Hepatocyte (in vitro differentiated cells): ENCODE results near the gene SRC. TPM values are rescaled to one million over a fixed set of nuclear protein-coding genes. Genes with fewer than 3 reads are reported as not detected.

Source experiments
- DNase-seq: peaks from one replicate; pipeline ENCODE4 v3.0.0-alpha.2; 2016; ENCODE audit warnings: low spot score
- H2AFZ ChIP-seq: fragments of 200-600 bp; sonication (generic); 2 replicates; pipeline ENCODE4 v1.6.0; 2016; ENCODE audit warnings: antibody characterized with exemption, mild to moderate bottlenecking
- H3K27ac ChIP-seq: fragments of 200-600 bp; sonication (generic); 2 replicates; pipeline ENCODE4 v1.5.1; 2016; ENCODE audit warnings: mild to moderate bottlenecking
- H3K27me3 ChIP-seq: fragments of 200-600 bp; sonication (generic); 2 replicates; pipeline ENCODE4 v1.6.1; 2016
- H3K36me3 ChIP-seq: fragments of 200-600 bp; sonication (generic); replicated peaks from 2 replicates; pipeline ENCODE4 v1.5.1; 2016; ENCODE audit warnings: low read depth; ENCODE audit not compliant: insufficient read depth
- H3K4me1 ChIP-seq: fragments of 200-600 bp; sonication (generic); 2 replicates; pipeline ENCODE4 v1.5.1; 2016; ENCODE audit warnings: mild to moderate bottlenecking, moderate library complexity; ENCODE audit not compliant: insufficient read depth
- H3K4me2 ChIP-seq: fragments of 200-600 bp; sonication (generic); 2 replicates; pipeline ENCODE4 v1.6.0; 2016
- H3K4me3 ChIP-seq: fragments of 200-600 bp; sonication (generic); 2 replicates; pipeline ENCODE4 v1.5.1; 2016; ENCODE audit warnings: mild to moderate bottlenecking
- H3K79me2 ChIP-seq: fragments of 200-600 bp; sonication (generic); 2 replicates; pipeline ENCODE4 v1.6.0; 2017; ENCODE audit warnings: mild to moderate bottlenecking
- H3K9me2 ChIP-seq: fragments of 200-600 bp; sonication (generic); replicated peaks from 2 replicates; pipeline ENCODE4 v1.6.0; 2017; ENCODE audit warnings: mild to moderate bottlenecking; ENCODE audit not compliant: insufficient read depth
- H3K9me3 ChIP-seq: fragments of 200-600 bp; sonication (generic); 2 replicates; pipeline ENCODE4 v1.5.1; 2016; ENCODE audit warnings: low read depth, mild to moderate bottlenecking
- H4K20me1 ChIP-seq: fragments of 200-600 bp; sonication (generic); 2 replicates; pipeline ENCODE4 v1.6.0; 2016; ENCODE audit warnings: mild to moderate bottlenecking; ENCODE audit not compliant: insufficient read depth, poor library complexity, severe bottlenecking
- CTCF ChIP-seq: fragments of 200-600 bp; sonication (generic); IDR thresholded peaks from 2 replicates; pipeline ENCODE4 v1.5.1; 2016; ENCODE audit warnings: antibody characterized with exemption, mild to moderate bottlenecking; ENCODE audit not compliant: poor library complexity
- EZH2 ChIP-seq: fragments of 200-600 bp; sonication (generic); IDR thresholded peaks from 2 replicates; pipeline ENCODE4 v1.6.1; 2016; ENCODE audit warnings: antibody characterized with exemption, mild to moderate bottlenecking, borderline replicate concordance
- EZH2phosphoT487 ChIP-seq: fragments of 200-600 bp; sonication (generic); IDR thresholded peaks from one replicate; pipeline ENCODE4 v1.6.1; 2018; ENCODE audit warnings: antibody characterized with exemption, mild to moderate bottlenecking, low read depth, moderate library complexity; ENCODE audit not compliant: unreplicated experiment, severe bottlenecking
- WGBS: methylation state at CpG from one replicate; pipeline ENCODE4 v1.1.6; 2016; ENCODE audit warnings: low lambda C conversion rate; ENCODE audit errors: missing lambda C conversion rate; 5-methylcytosine and 5-hydroxymethylcytosine counted together
- polyA plus RNA-seq: library from polyadenylated mRNA; unstranded; fragments of >200 nt; fragmentation: Nextera tagmentation; extraction: Ambion mirVana; gene quantifications from 2 replicates; pipeline ENCODE4 v1.2.1, GENCODE V29; 2016
- total RNA-seq: library from RNA; depleted of rRNA; stranded (reverse); fragments of >200 nt; gene quantifications from 2 replicates; pipeline ENCODE4 v1.2.3, GENCODE V29; 2014

SRC gene
- total and polyA plus RNA-seq, 2 experiments from 2014 or later: 55.1 to 69.8 TPM

- Histone ChIP-seq H3K4me3 (peak overlapping the region; percentile 37), H2AFZ (peak overlapping the region; percentile 36), H3K27me3 (no peaks in the 10 kb centered on the region), H3K9me3 (no peaks in the 10 kb centered on the region), H3K4me1 (peaks cover 44% of the 10 kb centered on the region), H3K79me2 (peaks cover 43% of the 10 kb centered on the region), H3K36me3 (no peaks in the 10 kb centered on the region), H3K27ac (peak overlapping the region; percentile 97), H3K9me2 (no peaks in the 10 kb centered on the region), H3K4me2 (peak overlapping the region; percentile 96), H4K20me1 (peaks cover 19% of the 10 kb centered on the region)
- peak; percentile 87 for DNase-seq
- WGBS: 49% methylated on average over 10 of the region's 10 CpGs
- no peak for TF ChIP-seq EZH2
- no peak for TF ChIP-seq EZH2phosphoT487
- no peak for TF ChIP-seq CTCF
Observed at GRCh38 chr20:37344506-37345338, 1.2 kb upstream of the SRC start.

DNA sequence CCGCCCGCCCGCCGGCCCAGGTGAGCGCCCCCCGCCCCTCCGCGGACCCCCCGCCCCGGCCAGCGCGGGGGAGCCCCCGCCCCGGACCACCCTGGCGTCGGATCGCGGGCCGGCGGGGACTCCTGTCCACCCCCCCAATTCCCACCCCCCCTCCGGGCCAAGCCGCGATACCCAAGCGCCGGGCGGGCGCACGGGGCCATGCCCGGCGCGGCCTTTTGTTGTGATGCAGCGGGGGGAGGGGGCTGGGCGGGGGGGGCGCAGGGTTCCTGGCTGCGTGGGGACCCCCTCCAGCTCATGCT is 245 bp downstream of the SRC start:
- H4K20me1 ChIP-seq: peaks cover 32% of the 10 kb centered on the region
- peaks cover 57% of the 10 kb centered on the region for H3K79me2 ChIP-seq
- no peak for DNase-seq
- WGBS: no CpG with 5 or more reads among the region's 35 CpGs
- peaks cover 47% of the 10 kb centered on the region for H3K4me1 ChIP-seq
- no peaks in the 10 kb centered on the region for H3K27me3 ChIP-seq
- TF ChIP-seq EZH2 (no peak), CTCF (no peak)
- peak overlapping the region; percentile 96 for H3K4me2 ChIP-seq
- H3K9me2 ChIP-seq: no peaks in the 10 kb centered on the region
- peak overlapping the region; percentile 58 for H2AFZ ChIP-seq
- peak overlapping the region; percentile 97 for H3K27ac ChIP-seq
- peak overlapping the region; percentile 37 for H3K4me3 ChIP-seq
- no peaks in the 10 kb centered on the region for H3K9me3 ChIP-seq
- no peaks in the 10 kb centered on the region for H3K36me3 ChIP-seq

- no peaks in the 10 kb centered on the region for H3K9me2 ChIP-seq
- H3K79me2 ChIP-seq: peaks cover 63% of the 10 kb centered on the region
Observed at GRCh38 chr20:37346535-37347346, 801 bp downstream of the SRC start.

More at GRCh38 chr20:37346535-37347346, 801 bp downstream of the SRC start:
- Histone ChIP-seq H3K4me3 (peak overlapping the region; percentile 37), H3K27me3 (no peaks in the 10 kb centered on the region), H3K9me3 (no peaks in the 10 kb centered on the region), H2AFZ (peak overlapping the region; percentile 58), H3K27ac (peak overlapping the region; percentile 97), H4K20me1 (peaks cover 37% of the 10 kb centered on the region), H3K4me2 (peak overlapping the region; percentile 96), H3K4me1 (peaks cover 47% of the 10 kb centered on the region), H3K36me3 (no peaks in the 10 kb centered on the region)
- no peak for DNase-seq
- WGBS: 10% methylated on average over 7 of the region's 22 CpGs
- TF ChIP-seq EZH2phosphoT487: no peak
- no peak for TF ChIP-seq EZH2
- no peak for TF ChIP-seq CTCF
